Left lung (tissue), 10 donors: ENCODE results near the gene R3HDM2. TPM values are rescaled to one million over a fixed set of nuclear protein-coding genes. Genes with fewer than 3 reads are reported as not detected.
A peak's percentile ranks its signal among the peaks of the same experiment; 100 is the strongest.

Experiments used
- ATAC-seq: fragments of 200-7000 bp; cut with Tn5 transposase; one replicate; pipeline ENCODE4 v1.9.1; 2020; ENCODE audit warnings: moderate library complexity
- DNase-seq, 4 donors: peaks; one replicate each; pipeline ENCODE4 v3.0.0-alpha.2; 2013 to 2020
- H3K27ac ChIP-seq, 2 donors: fragments of 200-600 bp; sonication (generic) in 1 of 2; one replicate each; pipeline versions ENCODE4 v1.5.0 to v1.8.0; 2020 to 2021
- H3K27me3 ChIP-seq, 2 donors: fragments of 200-600 bp; sonication (generic) in 1 of 2; one replicate each; pipeline versions ENCODE4 v1.5.0 to v1.8.0; 2020 to 2021
- H3K36me3 ChIP-seq, 2 donors: fragments of 200-600 bp; sonication (generic) in 1 of 2; one replicate each; pipeline versions ENCODE4 v1.5.0 to v1.8.0; 2020 to 2021
- H3K4me1 ChIP-seq, 2 donors: fragments of 200-600 bp; one replicate each; pipeline ENCODE4 v1.8.0; 2021
- H3K4me3 ChIP-seq, 2 donors: fragments of 200-600 bp; sonication (generic) in 1 of 2; one replicate each; pipeline versions ENCODE4 v1.5.0 to v1.8.0; 2020 to 2021; ENCODE audit warnings: mild to moderate bottlenecking in 1 of 2
- H3K9me3 ChIP-seq, 2 donors: fragments of 200-600 bp; sonication (generic) in 1 of 2; one replicate each; pipeline versions ENCODE4 v1.5.0 to v1.8.0; 2020 to 2021
- intact Hi-C, 2 donors: fragments of 100-400 bp; cut with DNase I; formaldehyde crosslinking; loops; one replicate each; pipeline versions ENCODE4 v1.11.2 to v1.14.2; 2022
- polyA plus RNA-seq, 6 donors: library from polyadenylated mRNA; unstranded; fragments of 120-200 nt; gene quantifications; one replicate each; pipeline ENCODE4 v1.2.1, GENCODE V29; 2013; ENCODE audit not compliant: insufficient read length in 6 of 6
- total RNA-seq, 2 donors: library from RNA; stranded (reverse); fragmentation: NEBNext Ultra II Directional; extraction: Animal tissue kit (Norgen Biotek cat#: 25700); gene quantifications; one replicate each; pipeline ENCODE4 v1.2.1, GENCODE V29; 2021
- TF ChIP-seq, protein P1 (sequence below), 2 donors: fragments of 200-600 bp; sonication (generic) in 1 of 2; IDR thresholded peaks; one replicate each; pipeline versions ENCODE4 v1.5.0 to v1.8.0; 2021; ENCODE audit warnings: antibody characterized with exemption in 2 of 2
- donor health status: DM: no; HTN: yes; CAD: no.
- donor health status: DM: no; HTN: no; CAD: no.

Gene R3HDM2
- total and polyA plus RNA-seq, 8 donors: 52.4 to 92.3 (median 79.8) TPM

DNA sequence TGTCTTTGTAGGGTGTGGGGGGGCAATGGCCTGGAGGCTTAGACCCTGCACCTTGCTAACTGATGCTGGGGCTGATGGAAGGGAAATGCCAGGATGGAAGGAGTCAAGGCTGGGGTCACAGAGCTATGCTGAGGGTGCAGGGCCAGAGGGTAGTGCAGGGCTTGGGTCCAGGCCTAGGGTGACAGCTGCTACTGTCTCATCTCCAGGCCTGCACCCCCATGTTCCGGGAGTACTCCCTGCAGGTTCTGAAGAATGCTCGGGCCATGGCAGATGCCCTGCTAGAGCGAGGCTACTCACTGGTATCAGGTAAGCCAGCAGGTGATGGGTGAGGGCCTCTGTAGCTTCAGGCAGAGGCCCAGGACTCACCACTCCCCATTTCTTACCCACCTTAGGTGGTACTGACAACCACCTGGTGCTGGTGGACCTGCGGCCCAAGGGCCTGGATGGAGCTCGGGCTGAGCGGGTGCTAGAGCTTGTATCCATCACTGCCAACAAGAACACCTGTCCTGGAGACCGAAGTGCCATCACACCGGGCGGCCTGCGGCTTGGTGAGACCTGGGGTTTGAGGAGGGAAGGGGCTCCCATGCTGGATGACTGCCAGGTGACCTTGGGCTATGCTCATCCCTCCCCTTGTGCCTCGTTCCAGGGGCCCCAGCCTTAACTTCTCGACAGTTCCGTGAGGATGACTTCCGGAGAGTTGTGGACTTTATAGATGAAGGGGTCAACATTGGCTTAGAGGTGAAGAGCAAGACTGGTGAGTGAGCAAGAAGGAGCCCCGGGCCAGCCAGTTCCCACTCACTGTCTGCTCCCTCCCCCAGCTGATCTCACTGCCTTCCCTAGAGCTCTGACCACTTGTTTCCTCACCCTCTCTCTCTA, 197.2 kb downstream of the R3HDM2 start:
- peaks cover 8 to 64% of the 10 kb centered on the region in 2 donors for H3K4me1 ChIP-seq
- intact Hi-C loops: no loop called here
- peaks cover 0 to 43% of the 10 kb centered on the region in 2 donors for H3K36me3 ChIP-seq
- no peaks in the 10 kb centered on the region for H3K9me3 ChIP-seq
- no peak overlapping the region for H3K4me3 ChIP-seq
- DNase-seq: peak in 1 of 4 donors; percentile 64
- H3K27me3 ChIP-seq: peaks cover 17 to 37% of the 10 kb centered on the region in 2 donors
- ATAC-seq: no peak
- TF ChIP-seq, protein P1, sequence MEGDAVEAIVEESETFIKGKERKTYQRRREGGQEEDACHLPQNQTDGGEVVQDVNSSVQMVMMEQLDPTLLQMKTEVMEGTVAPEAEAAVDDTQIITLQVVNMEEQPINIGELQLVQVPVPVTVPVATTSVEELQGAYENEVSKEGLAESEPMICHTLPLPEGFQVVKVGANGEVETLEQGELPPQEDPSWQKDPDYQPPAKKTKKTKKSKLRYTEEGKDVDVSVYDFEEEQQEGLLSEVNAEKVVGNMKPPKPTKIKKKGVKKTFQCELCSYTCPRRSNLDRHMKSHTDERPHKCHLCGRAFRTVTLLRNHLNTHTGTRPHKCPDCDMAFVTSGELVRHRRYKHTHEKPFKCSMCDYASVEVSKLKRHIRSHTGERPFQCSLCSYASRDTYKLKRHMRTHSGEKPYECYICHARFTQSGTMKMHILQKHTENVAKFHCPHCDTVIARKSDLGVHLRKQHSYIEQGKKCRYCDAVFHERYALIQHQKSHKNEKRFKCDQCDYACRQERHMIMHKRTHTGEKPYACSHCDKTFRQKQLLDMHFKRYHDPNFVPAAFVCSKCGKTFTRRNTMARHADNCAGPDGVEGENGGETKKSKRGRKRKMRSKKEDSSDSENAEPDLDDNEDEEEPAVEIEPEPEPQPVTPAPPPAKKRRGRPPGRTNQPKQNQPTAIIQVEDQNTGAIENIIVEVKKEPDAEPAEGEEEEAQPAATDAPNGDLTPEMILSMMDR (IDR thresholded peaks at IDR 0.05): no peak
- H3K27ac ChIP-seq: no peak overlapping the region

- ATAC-seq (no peak), DNase-seq (peak in 1 of 4 donors; percentile 53)
- TF ChIP-seq, protein P1 (IDR thresholded peaks at IDR 0.05): no peak
- Histone ChIP-seq H3K27ac (no peak overlapping the region), H3K4me1 (peaks cover 0 to 51% of the 10 kb centered on the region in 2 donors), H3K9me3 (no peaks in the 10 kb centered on the region), H3K36me3 (peaks cover 0 to 43% of the 10 kb centered on the region in 2 donors), H3K4me3 (no peak overlapping the region), H3K27me3 (peaks cover 7 to 29% of the 10 kb centered on the region in 2 donors)
- intact Hi-C loops: no loop called here
Observed at GRCh38 chr12:57232156-57232756, 198.6 kb downstream of the R3HDM2 start.

DNA sequence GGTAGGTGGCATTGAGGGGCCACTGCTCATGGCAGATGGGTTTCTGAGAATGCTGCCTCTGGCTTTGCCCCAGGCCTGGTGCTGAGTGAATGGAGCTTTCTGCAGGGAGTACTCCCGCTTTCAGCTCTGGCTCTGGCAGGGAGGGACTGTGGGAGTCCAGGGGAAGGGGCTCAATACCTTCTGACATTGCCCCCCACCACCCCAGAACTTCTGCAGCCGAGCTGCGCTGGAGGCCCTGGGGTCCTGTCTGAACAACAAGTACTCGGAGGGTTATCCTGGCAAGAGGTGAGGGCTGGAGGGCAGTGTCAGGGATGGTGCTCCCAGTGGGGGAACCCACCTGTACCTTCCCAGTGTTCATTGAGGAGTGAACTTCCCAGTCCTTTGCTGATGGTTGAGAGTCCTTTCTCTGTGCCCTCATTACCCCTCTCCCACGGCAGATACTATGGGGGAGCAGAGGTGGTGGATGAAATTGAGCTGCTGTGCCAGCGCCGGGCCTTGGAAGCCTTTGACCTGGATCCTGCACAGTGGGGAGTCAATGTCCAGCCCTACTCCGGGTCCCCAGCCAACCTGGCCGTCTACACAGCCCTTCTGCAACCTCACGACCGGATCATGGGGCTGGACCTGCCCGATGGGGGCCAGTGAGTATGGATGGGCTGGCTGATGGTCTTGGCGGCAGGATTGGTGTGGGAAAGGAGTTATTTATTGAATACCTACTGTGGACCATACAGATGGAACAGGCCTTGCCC, 199.4 kb downstream of the R3HDM2 start:
- ATAC-seq (no peak), DNase-seq (peak in 1 of 4 donors; percentile 59)
- Histone ChIP-seq H3K9me3 (no peaks in the 10 kb centered on the region), H3K4me3 (peak overlapping the region in 1 of 2 donors; percentile 72), H3K36me3 (peaks cover 0 to 43% of the 10 kb centered on the region in 2 donors), H3K27me3 (peaks cover 12 to 29% of the 10 kb centered on the region in 2 donors), H3K4me1 (peaks cover 0 to 57% of the 10 kb centered on the region in 2 donors), H3K27ac (no peak overlapping the region)
- intact Hi-C loops: no loop called here
- TF ChIP-seq, protein P1 (IDR thresholded peaks at IDR 0.05): no peak

- DNase-seq (peak in 1 of 4 donors; percentile 65), ATAC-seq (no peak)
- intact Hi-C loops: no loop called here
- Histone ChIP-seq H3K27me3 (peaks cover 16 to 29% of the 10 kb centered on the region in 2 donors), H3K9me3 (no peaks in the 10 kb centered on the region), H3K4me1 (peaks cover 0 to 53% of the 10 kb centered on the region in 2 donors), H3K4me3 (peak overlapping the region; percentile 56 to 72), H3K27ac (peak overlapping the region in 1 of 2 donors; percentile 82), H3K36me3 (peaks cover 0 to 43% of the 10 kb centered on the region in 2 donors)
- TF ChIP-seq, protein P1 (IDR thresholded peaks at IDR 0.05): no peak
Observed at GRCh38 chr12:57230381-57231155, 200.3 kb downstream of the R3HDM2 start.
